ENCODE data around the gene RALGPS1. TPM values are rescaled to one million over a fixed set of nuclear protein-coding genes. Genes with fewer than 3 reads are reported as not detected.

RALGPS1 gene
- total RNA-seq, 4 donors from 2014 or later, result 4.7 to 18.1 (median 5.0) TPM

DNA sequence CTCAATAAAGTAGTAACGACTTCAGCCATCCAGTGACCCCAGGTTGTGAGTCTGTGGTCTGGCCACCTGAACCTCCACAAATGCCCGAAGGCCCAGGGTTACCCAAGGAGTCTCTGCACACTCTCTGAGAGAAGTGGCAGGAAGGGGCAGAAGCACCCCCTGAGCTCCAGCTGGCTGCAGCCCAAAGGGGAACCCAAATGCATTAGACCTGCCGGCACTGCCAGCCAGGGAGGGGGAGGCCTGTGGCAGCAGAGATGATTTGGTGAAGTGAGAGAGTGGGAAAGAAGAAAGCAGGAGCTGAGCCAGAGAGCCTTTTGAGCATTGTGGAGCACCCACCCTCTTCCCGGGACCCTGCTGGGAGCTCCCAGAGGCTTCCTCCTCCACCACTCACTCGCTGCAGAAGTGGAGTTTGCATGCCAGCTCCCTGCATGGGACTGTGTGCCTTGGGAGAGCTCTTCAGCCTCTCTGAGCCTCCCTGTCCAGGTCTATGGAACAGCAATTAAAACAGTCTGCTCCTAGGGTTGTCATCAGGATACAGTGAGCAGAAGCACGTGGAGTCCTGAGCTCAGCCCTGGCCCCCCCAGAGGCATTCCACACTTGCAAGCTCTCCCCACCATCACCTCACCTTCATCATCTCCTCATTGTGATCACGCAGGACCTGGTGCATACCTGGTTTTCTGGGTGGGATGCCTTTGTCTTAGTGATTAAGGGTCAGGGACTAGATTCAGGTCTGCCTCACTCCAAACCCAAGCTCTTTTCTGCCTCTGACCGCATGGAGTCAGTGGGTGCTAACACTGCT lies 221.7 kb downstream of the RALGPS1 start:
- TF ChIP-seq, protein P1, sequence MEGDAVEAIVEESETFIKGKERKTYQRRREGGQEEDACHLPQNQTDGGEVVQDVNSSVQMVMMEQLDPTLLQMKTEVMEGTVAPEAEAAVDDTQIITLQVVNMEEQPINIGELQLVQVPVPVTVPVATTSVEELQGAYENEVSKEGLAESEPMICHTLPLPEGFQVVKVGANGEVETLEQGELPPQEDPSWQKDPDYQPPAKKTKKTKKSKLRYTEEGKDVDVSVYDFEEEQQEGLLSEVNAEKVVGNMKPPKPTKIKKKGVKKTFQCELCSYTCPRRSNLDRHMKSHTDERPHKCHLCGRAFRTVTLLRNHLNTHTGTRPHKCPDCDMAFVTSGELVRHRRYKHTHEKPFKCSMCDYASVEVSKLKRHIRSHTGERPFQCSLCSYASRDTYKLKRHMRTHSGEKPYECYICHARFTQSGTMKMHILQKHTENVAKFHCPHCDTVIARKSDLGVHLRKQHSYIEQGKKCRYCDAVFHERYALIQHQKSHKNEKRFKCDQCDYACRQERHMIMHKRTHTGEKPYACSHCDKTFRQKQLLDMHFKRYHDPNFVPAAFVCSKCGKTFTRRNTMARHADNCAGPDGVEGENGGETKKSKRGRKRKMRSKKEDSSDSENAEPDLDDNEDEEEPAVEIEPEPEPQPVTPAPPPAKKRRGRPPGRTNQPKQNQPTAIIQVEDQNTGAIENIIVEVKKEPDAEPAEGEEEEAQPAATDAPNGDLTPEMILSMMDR (IDR thresholded peaks at IDR 0.05; ENCODE audit: low read depth), result no peak

DNA sequence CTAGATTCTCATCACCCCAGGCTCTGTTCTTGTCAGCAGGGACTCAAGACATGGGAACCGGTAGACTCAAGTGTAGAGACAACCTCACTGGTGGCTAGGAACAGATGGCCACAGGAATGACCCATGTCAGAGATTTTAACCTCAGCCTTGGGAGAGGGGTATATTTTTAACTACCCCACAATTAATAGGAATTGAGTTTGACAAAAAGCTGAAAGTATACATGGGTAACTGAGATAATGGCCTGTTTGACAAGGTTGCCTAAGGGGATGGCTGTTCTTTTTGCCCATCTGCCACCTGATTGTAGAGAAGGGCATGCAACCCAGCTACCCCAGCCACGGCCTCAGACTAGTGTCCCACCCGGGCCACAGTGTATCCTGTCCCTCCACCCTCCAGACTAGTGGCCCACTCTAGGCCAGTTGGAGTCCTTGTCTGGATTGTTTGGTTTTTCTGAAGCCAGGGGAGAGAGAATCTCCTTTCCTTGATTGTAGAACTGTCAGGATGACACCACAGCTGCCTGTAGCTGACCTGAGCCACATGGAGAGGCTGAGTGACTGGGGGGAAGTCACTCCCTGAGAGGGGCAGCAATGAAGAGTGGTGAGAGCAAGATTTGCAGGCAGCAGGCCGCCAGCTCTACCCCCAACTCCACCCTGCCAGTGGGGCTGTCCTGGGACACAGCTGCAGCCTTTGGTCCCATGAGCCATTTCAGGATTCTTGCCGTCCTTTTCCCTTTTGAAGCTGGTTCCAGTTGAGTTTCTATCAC lies 222.5 kb downstream of the RALGPS1 start:
- TF ChIP-seq, protein P1 (IDR thresholded peaks at IDR 0.05; ENCODE audit: low read depth), result no peak

DNA sequence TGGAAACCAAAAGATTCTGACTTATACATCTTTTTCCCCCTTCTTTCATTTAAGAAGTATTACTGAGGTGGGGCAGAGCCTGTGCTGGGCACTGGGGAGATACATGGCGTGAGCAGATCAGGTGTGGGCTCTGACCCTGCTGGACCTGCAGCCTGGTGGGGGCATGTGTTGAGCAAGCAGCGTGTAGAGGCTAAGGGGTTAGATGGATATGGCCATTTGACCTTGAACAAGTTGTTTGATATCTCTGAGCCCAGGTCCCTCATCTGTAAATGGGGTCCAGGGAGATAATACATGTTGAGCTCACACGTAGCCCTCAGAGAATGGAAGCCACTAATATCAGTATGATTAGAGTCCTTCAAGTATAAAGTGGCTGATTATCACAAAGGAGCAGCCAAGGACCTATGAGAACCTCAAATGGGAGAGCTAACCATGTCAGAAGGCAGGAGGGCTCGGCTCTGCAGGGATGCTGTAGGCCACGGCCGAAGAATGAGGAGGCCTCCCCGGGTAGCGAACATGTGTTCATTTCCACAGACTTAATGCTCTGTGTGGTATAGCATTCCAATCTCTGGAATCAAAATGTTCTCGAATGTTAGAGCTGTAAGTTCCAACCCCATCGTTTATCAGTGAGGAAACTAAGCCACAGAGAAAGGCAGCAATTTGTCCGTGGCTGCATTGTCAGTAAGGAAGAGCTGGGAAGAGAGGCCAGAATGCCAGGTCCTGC lies 223.2 kb downstream of the RALGPS1 start:
- TF ChIP-seq, protein P1 (IDR thresholded peaks at IDR 0.05; ENCODE audit: low read depth), result no peak

DNA sequence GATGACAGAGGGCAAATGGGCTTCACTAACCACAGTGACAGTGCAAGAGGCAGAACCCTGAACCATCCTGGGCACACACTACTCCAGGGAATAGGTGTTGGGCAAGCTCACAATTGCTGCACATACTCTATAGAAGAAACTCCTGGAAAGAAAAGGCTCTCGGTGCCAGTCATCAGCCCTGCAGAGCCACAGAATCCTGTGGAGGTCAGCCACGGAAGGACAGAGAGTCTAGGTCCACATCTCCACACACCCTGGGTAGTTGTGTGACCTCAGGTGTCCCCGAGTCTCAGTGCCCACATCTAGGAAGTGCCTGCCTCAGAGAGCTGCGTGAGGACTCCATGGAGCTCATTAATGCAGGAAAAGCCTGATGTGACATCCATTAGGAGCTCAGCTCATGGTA lies 223.9 kb downstream of the RALGPS1 start:
- TF ChIP-seq, protein P1 (IDR thresholded peaks at IDR 0.05; ENCODE audit: low read depth), result no peak

DNA sequence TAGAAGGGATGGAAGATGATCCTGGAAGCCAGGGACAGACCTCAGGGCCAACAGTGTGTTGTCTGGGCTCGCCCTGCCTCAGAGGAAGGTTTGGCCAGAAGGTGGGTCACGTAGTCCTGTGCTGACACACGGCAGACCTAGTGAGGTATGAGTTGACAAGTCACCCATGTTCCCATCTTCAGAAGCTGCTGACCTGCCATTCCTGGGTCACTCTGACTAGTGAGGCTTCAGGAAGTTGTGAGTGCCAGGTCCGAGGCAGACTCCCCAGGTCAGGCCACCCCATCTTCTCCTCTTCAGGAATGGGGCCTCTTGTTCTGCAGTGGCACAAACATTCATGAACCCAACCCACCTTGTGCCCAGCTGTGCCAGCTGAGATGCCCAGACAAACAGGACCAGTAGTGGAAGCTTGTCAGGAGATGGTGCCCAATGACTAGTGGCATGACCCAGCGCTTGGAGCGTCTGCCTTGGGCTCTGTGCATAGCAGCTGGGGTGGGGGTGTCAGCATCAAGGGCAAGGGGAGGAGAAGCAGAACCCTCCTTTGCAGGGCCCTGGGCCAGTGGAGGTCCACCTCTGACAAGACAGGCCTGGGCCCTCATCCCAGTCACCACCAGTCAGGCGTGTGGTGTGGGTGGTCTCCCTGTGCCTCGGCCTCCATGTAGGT lies 224.6 kb downstream of the RALGPS1 start:
- TF ChIP-seq, protein P1 (IDR thresholded peaks at IDR 0.05; ENCODE audit: low read depth), result no peak

DNA sequence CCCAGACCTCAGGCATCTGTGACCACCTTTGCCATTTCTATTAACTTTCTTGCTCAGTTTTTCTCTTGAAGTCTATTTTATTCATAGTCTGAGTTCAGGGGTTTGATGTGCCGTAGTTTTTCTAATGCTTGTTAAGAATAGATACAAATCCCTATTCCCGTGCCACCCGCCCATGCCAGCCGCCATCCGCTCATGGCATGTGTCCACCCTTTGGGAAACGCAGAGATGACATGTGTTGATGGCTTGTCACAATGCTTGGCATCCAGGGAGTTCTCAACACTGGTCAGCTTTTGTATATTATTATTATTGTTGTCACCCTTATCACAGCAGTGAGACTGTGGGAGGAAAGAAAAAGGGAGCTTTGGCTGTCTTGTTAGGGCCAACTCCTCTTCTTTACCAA lies 225.2 kb downstream of the RALGPS1 start:
- TF ChIP-seq, protein P1 (IDR thresholded peaks at IDR 0.05; ENCODE audit: low read depth), result no peak

Data from subcutaneous adipose tissue (tissue), 4 donors.